HUES6 (cell line): Measurements from ENCODE around the gene IFT88.
A peak's percentile ranks its signal among the peaks of the same experiment; 100 is the strongest.

ENCODE experiments used
- H3K27ac ChIP-seq: 2 replicates; pipeline ENCODE4 v1.7.0; 2013; ENCODE audit warnings: low read depth, mild to moderate bottlenecking, low read length, inconsistent platforms
- H3K27me3 ChIP-seq: 2 replicates; pipeline ENCODE4 v1.6.1; 2013; ENCODE audit warnings: low read length; ENCODE audit not compliant: control insufficient read depth, insufficient read depth
- H3K36me3 ChIP-seq: 2 replicates; pipeline ENCODE4 v1.6.1; 2013; ENCODE audit warnings: low read length; ENCODE audit not compliant: control insufficient read depth, insufficient read depth
- H3K4me1 ChIP-seq: 2 replicates; pipeline ENCODE4 v1.6.1; 2013; ENCODE audit warnings: low read length; ENCODE audit not compliant: control insufficient read depth, insufficient read depth
- H3K4me3 ChIP-seq: 2 replicates; pipeline ENCODE4 v1.5.1; 2013; ENCODE audit warnings: low read depth, low read length
- H3K9ac ChIP-seq: one replicate; pipeline ENCODE4 v1.6.1; 2013; ENCODE audit warnings: mild to moderate bottlenecking, low read length
- H3K9me3 ChIP-seq: 2 replicates; pipeline ENCODE4 v1.6.1; 2013; ENCODE audit warnings: low read depth, low read length; ENCODE audit not compliant: control insufficient read depth, insufficient read depth

The IFT88 gene, protein sequence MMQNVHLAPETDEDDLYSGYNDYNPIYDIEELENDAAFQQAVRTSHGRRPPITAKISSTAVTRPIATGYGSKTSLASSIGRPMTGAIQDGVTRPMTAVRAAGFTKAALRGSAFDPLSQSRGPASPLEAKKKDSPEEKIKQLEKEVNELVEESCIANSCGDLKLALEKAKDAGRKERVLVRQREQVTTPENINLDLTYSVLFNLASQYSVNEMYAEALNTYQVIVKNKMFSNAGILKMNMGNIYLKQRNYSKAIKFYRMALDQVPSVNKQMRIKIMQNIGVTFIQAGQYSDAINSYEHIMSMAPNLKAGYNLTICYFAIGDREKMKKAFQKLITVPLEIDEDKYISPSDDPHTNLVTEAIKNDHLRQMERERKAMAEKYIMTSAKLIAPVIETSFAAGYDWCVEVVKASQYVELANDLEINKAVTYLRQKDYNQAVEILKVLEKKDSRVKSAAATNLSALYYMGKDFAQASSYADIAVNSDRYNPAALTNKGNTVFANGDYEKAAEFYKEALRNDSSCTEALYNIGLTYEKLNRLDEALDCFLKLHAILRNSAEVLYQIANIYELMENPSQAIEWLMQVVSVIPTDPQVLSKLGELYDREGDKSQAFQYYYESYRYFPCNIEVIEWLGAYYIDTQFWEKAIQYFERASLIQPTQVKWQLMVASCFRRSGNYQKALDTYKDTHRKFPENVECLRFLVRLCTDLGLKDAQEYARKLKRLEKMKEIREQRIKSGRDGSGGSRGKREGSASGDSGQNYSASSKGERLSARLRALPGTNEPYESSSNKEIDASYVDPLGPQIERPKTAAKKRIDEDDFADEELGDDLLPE

DNA sequence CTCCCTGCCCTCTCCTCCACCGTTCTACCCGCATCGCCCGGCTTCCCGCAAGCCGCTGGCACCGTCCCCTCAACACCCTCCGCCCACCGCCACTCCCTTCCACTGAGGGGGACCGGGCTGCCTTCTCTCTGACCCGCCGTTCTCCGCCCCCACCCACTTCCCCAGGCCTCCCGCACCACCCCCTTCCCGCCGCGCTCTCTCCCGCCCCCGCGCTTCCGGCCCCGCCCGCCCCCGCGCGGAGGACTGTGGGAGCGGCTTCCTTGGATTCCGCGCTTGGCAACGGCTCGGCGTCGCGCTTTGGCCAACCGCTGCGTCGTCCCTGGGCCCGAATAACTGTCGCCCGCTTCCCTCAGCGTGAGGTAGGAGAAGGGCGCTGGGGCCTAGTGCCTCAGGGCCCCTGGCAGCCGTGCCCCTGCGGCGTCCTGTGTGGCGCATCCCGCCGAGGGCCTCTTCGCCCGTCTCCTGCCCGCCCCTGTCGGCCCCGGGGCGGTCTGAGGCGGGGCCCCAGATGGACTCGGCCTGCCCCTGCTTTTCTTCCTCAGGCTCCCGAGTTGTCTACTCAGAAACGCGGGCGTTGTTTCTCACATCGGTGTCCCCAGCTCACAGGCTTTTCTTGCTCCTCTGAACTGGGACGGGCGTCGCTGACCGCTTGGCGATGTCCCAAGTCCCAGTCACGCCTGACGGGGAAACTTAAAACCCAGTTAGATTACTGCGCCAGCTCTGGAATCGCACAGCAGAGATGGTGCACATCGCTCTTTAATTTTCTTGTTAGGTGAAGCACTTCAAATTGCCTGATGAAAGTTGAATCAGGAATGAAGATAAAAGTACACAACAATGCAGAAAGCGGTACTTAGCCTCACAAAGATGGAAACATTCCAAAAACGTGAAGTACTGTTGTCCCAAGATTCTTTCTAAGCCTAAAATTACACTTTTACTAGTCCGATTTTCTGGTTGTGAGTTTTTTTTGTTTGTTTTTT, at the start of gene IFT88:
Gene IFT88, plus strand, starts transcription at position 260 of the 977 bp plus-strand sequence. CDS start 7,229 bp downstream, outside the sequence.
- peak within 1 kb of the TSS; percentile 75; the same call in 1 of the 2 replicates for H3K27ac ChIP-seq

DNA sequence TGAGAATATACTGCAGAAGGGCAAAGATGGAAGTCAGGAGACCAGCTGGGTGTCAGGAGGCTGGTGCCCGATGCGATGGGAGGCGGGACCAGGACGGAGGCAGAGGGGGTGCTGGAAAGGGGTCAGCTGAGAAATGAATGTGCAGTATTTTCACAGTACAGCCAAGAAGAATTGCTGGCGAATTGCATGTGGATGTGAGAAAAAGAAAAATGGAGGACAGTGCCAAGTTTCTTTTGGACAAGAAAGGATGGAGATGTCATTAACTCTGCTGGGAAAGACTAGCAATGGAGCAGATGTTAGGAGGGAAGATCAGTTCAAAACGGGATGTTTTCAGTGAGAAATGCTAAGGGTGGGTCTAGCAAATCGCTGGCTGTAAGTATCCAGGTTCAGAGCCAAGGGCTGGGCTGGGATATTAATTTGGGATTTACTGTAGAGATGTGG, 48.3 kb upstream of the IFT88 start:
- no peaks in the 10 kb centered on the region for H3K36me3 ChIP-seq
- 0 out of 2 replicates have a peak, but pooled peaks cover 1% of the 10 kb centered on the region for H3K4me1 ChIP-seq
- H3K9me3 ChIP-seq: no peaks in the 10 kb centered on the region
- H3K27me3 ChIP-seq: peaks cover 2% of the 10 kb centered on the region; the same call in 1 of the 2 replicates
- H3K27ac ChIP-seq: no peak overlapping the region
- H3K4me3 ChIP-seq: no peak overlapping the region
- H3K9ac ChIP-seq: no peak overlapping the region

More for the DNA sequence above, at the start of gene IFT88:
- Histone ChIP-seq H3K27me3 (no peaks in the 10 kb centered on the region), H3K9me3 (peaks cover 22% of the 10 kb centered on the region), H3K4me1 (no peaks in the 10 kb centered on the region), H3K9ac (peak within 1 kb of the TSS; percentile 84), H3K4me3 (peak within 1 kb of the TSS; percentile 83), H3K36me3 (no peaks in the 10 kb centered on the region)

DNA sequence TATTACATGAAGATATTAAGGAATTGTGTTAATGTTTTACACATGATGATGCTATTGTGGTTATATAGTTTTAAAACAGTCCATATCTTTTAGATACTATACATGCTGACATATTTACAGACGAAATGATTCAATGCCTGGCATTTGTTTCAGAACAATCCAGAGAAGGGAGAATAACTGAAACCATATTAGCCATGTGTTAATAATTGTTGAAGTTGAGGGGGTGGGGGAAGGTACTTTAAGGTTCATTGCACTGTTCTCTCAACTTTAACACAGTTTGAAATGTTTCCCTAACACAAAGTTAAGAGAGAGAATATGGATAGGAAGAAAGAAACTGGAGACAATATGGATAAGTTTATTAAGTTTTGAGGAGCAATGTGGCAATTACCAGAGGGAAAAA, 47.1 kb upstream of the IFT88 start:
- H3K9ac ChIP-seq: no peak overlapping the region
- no peaks in the 10 kb centered on the region for H3K9me3 ChIP-seq
- peaks cover 12% of the 10 kb centered on the region; the same call in 1 of the 2 replicates for H3K27me3 ChIP-seq
- no peaks in the 10 kb centered on the region for H3K36me3 ChIP-seq
- 0 out of 2 replicates have a peak, but pooled peaks cover 4% of the 10 kb centered on the region for H3K4me1 ChIP-seq
- no peak overlapping the region for H3K4me3 ChIP-seq
- H3K27ac ChIP-seq: no peak overlapping the region

DNA sequence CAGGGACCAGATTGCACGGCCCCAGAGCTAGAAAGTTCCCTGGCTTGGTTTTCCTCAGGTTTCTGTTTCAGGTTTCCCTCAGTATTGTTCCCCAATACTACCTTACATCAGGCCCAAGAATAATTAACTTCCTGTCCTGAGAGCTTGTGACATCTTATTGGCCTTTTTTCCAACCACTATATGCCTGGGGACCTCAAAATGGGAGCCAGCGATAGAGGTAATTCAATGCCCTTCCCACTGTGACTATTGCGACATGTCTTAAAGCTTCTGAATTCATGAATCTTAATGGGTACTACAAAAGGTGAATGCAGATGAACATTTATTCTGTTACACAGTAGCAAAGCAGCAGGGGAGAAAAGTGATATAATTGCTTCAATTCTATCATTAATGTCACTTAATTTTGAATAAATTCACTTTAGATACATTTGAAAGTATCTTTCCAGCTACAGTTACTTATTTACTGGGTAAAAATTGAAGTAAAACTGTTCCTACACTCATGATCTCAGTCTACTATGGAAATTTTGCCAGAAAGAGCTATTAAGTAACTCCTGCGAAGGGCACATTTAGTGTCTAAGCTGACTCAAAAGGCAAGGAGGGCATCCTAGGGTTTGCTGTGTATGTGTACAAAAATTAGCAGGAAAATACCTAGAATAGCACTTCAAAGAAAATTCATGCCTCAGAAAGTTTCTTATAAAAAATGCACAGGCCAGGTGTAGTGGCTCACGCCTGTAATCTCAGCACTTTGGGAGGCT, 45.4 kb upstream of the IFT88 start:
- H3K27ac ChIP-seq: no peak overlapping the region
- H3K36me3 ChIP-seq: no peaks in the 10 kb centered on the region
- H3K27me3 ChIP-seq: peaks cover 29% of the 10 kb centered on the region
- H3K9me3 ChIP-seq: no peaks in the 10 kb centered on the region
- no peak overlapping the region for H3K4me3 ChIP-seq
- H3K4me1 ChIP-seq: peaks cover 13% of the 10 kb centered on the region; the same call in 1 of the 2 replicates
- H3K9ac ChIP-seq: no peak overlapping the region

DNA sequence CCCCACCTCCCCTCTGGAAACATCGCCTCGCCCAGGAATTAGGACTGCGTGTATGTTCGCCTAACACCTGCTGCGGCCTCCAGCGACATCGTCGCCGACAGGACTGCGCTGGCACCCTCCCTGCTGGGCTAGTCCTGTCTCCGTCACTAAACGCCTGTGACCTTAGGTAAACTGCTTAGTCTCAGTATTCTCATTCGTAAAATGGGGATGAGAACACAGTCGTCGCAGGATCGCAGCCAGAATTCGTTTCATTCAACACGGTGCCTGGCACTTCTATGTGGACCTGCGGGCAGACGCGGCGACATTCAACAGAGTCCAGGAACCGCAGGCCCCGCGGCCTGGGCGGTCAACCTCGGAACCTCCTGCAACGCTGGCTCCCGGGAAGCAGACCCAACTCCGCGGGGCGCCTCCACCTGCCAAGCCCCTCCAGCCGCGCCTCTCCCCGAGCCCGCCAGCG, 41.8 kb upstream of the IFT88 start:
- Histone ChIP-seq H3K36me3 (no peaks in the 10 kb centered on the region), H3K27me3 (peaks cover 64% of the 10 kb centered on the region), H3K27ac (no peak overlapping the region), H3K9ac (peak overlapping the region; percentile 42), H3K9me3 (no peaks in the 10 kb centered on the region), H3K4me3 (peak overlapping the region; percentile 66), H3K4me1 (peaks cover 17% of the 10 kb centered on the region)

DNA sequence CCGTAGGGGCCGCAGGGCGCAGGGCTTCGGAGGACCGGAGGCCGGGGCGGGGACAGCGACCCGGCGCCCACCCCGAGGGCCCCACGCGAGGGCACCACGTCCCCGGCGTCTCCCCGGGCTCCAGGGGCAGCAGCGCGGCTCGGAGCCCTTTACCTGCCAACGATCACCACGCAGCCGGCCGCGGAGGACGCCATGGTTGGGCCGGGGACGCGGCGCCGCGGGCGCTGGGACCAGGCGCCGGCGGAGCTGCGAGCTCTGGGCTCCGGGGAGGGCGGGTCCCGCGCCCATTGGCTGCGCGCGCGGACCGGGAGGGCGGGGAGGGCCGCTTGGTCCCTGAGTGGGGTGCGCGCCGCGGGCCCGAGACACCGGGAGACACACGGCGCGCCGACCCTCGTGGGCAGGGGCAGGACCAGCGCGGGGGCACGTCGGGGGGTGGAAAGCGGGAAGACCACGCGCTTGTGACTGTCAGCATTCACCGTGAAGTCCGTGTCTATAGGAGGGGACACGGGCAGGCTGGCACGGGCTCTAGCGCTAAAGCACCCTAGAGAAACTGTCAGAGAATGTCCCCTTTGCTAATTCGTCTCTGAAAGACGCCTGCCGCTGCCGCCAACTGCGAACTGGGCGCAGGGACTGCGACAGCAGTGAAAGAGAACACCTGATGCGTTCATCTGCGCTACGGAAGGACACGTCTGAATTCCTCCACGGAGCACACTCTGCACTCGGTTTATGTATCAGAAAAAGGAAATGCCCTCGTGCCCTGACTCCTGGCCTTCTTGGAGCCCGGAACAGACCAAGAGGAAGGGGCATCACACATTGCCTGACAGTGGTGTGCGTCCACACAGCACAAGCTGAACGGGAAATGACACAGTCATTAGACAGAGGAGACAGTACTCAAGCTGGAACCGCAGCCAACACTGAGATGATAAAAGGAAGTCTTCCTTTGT, 41.1 kb upstream of the IFT88 start, which contains the start of gene CRYL1:
Gene CRYL1, minus strand, starts transcription at position 257 of the 944 bp plus-strand sequence. Its CDS starts 63 bp downstream, at position 194.
- Histone ChIP-seq H3K4me1 (peaks cover 17% of the 10 kb centered on the region), H3K27me3 (peaks cover 71% of the 10 kb centered on the region), H3K27ac (no peak within 1 kb of the TSS), H3K9ac (peak within 1 kb of the TSS; percentile 42), H3K9me3 (0 out of 2 replicates have a peak, but pooled peaks cover 1% of the 10 kb centered on the region), H3K36me3 (no peaks in the 10 kb centered on the region), H3K4me3 (peak within 1 kb of the TSS; percentile 66)

DNA sequence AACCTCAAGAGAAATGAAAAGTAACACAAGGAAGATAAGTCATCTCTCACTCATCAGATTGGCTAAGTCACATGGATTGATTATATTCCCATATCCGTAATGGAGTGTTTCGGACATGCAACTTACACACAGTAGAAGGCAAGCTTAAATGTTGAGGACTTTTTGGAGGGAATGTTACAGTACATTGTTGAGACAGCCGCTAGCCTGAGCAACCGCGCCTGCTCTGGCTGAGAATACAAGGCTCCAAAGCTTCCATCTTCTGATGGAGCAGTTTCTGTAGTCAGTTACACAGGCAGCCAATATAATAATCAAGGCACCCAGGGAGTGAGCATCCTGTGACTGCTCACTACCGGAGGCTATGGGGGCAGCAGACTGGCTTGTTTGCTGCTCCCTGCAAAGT, 40.3 kb upstream of the IFT88 start:
- no peak overlapping the region for H3K9ac ChIP-seq
- no peaks in the 10 kb centered on the region for H3K36me3 ChIP-seq
- H3K4me1 ChIP-seq: peaks cover 17% of the 10 kb centered on the region
- H3K27me3 ChIP-seq: peaks cover 79% of the 10 kb centered on the region
- no peak overlapping the region for H3K27ac ChIP-seq
- H3K4me3 ChIP-seq: peak overlapping the region; percentile 66; the same call in 1 of the 2 replicates
- H3K9me3 ChIP-seq: 0 out of 2 replicates have a peak, but pooled peaks cover 3% of the 10 kb centered on the region

DNA sequence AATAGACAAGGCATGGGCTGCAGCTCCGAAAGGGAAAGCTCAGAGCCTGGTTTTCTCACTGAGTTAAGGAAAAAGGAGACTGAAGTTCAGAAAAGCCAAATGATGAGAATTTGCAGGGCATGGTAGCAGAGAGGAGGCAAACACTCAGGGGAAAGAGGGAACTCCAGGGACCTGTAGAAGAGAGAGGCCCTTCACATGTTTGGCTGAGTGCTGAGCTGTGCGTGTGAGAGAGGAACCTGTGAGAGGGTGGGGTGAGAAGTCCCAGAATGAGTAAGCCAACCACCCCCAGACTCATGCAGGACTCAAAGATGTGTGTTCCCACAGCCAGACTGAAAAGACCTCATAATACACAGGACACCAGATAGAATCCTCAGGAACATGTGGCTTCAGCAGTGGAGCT, 38.5 kb upstream of the IFT88 start:
- Histone ChIP-seq H3K27me3 (peaks cover 97% of the 10 kb centered on the region), H3K4me3 (no peak overlapping the region), H3K36me3 (no peaks in the 10 kb centered on the region), H3K27ac (no peak overlapping the region), H3K4me1 (peaks cover 17% of the 10 kb centered on the region), H3K9me3 (0 out of 2 replicates have a peak, but pooled peaks cover 3% of the 10 kb centered on the region), H3K9ac (no peak overlapping the region)

DNA sequence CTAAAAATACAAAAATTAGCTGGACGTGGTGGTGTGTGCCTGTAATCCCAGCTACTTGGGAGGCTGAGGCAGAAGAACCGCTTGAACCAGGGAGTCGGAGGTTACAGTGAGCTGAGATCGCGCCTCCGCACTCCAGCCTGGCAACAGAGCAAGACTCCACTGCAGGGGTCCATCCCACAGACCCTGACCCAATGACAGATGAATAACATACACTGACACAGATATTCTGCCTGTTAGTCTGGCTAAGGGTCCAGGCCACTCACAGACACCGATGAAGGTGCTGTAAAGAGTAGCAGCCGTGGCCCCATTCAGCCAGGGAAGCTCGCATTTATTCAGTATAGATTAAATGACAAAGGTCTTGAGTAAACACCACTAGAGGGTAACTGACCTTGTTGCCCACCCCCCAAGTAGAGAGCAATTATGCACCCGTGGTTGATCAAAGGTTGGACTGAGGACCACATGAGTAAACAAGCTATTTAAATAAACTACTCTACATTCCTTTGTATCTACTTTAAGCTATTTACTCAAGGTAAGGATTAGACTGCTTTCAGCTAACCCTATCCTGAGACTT, 32.8 kb upstream of the IFT88 start:
- no peaks in the 10 kb centered on the region for H3K36me3 ChIP-seq
- peaks cover 14% of the 10 kb centered on the region for H3K9me3 ChIP-seq
- no peak overlapping the region for H3K27ac ChIP-seq
- no peak overlapping the region for H3K4me3 ChIP-seq
- H3K9ac ChIP-seq: no peak overlapping the region
- H3K27me3 ChIP-seq: peaks cover 78% of the 10 kb centered on the region
- H3K4me1 ChIP-seq: no peaks in the 10 kb centered on the region; the same call in 1 of the 2 replicates
